HepG2 (cell line): ENCODE results near the gene MRPL20. TPM values are rescaled to one million over a fixed set of nuclear protein-coding genes. Genes with fewer than 3 reads are reported as not detected.

Experiments
- CHD4 ChIP-seq: fragments of 200-600 bp; sonication (generic); IDR thresholded peaks from 2 replicates; pipeline ENCODE4 v1.7.0; 2017; ENCODE audit warnings: mild to moderate bottlenecking, low read length, borderline replicate concordance
- KDM4B ChIP-seq: sonication (generic); formaldehyde crosslinking; IDR thresholded peaks from 2 replicates; pipeline ENCODE4 v1.4.0; 2020; ENCODE audit warnings: missing genetic modification reagents
- KMT2A ChIP-seq: sonication (generic); formaldehyde crosslinking; IDR thresholded peaks from 2 replicates; pipeline ENCODE4 v1.4.0; 2020; ENCODE audit warnings: missing genetic modification reagents
- MEIS1 ChIP-seq: sonication (generic); formaldehyde crosslinking; IDR thresholded peaks from 2 replicates; pipeline ENCODE4 v1.9.0; 2021; ENCODE audit warnings: mild to moderate bottlenecking, missing genetic modification reagents, moderate library complexity, borderline replicate concordance
- NR2C2 ChIP-seq: sonication (generic); formaldehyde crosslinking; IDR thresholded peaks from 2 replicates; pipeline ENCODE4 v1.4.0; 2020; ENCODE audit warnings: missing genetic modification reagents, mild to moderate bottlenecking, moderate library complexity, borderline replicate concordance
- NR2F6 ChIP-seq, 2 experiments: IDR thresholded peaks; 2 replicates each; pipeline ENCODE4 v1.6.1; 2016; ENCODE audit warnings: antibody characterized with exemption in 1 of 2, mild to moderate bottlenecking in 1 of 2
- RNF219 ChIP-seq: sonication (generic); formaldehyde crosslinking; IDR thresholded peaks from 2 replicates; pipeline ENCODE4 v1.5.0; 2020; ENCODE audit warnings: mild to moderate bottlenecking, missing genetic modification reagents
- TRIM22 ChIP-seq: fragments of 450-650 bp; IDR thresholded peaks from 2 replicates; pipeline ENCODE4 v1.6.1; 2017
- ZKSCAN1 ChIP-seq: fragments of 150-350 bp; IDR thresholded peaks from 2 replicates; pipeline ENCODE4 v1.6.1; 2014; ENCODE audit warnings: low read length
- ZNF326 ChIP-seq: sonication (generic); formaldehyde crosslinking; IDR thresholded peaks from 2 replicates; pipeline ENCODE4 v1.4.0; 2020; ENCODE audit warnings: missing genetic modification reagents, borderline replicate concordance
- ZNF629 ChIP-seq: sonication (generic); formaldehyde crosslinking; conservative IDR thresholded peaks from 2 replicates; pipeline ENCODE4 v1.5.0; 2020; ENCODE audit warnings: missing genetic modification reagents
- ZNF687 ChIP-seq: sonication (generic); formaldehyde crosslinking; IDR thresholded peaks from 2 replicates; pipeline ENCODE4 v1.5.1; 2020; ENCODE audit warnings: mild to moderate bottlenecking, missing genetic modification reagents, moderate library complexity
- ZNF776 ChIP-seq: sonication (generic); formaldehyde crosslinking; IDR thresholded peaks from 2 replicates; pipeline ENCODE4 v1.4.0; 2020; ENCODE audit warnings: mild to moderate bottlenecking, missing genetic modification reagents
- polyA plus RNA-seq, 8 experiments: library from polyadenylated mRNA; depleted of rRNA in 3 of 8; stranded (reverse) in 7 of 8; unstranded in 1 of 8; fragments of >200 nt; fragmentation: Illumina TruSeq in 4 of 8; extraction: Trizol in 4 of 8; gene quantifications; 2 replicates each; pipeline versions ENCODE4 v1.2.1 to v1.2.3, GENCODE V29; 2011 to 2016; ENCODE audit warnings: low read depth in 4 of 8, missing spikeins in 1 of 8, mixed read lengths in 1 of 8; ENCODE audit not compliant: insufficient read depth in 1 of 8
- total RNA-seq, 5 experiments: library from RNA; depleted of rRNA; stranded (reverse); fragments of >200 nt; fragmentation: Illumina TruSeq; extraction: Trizol; gene quantifications; 2 replicates each; pipeline ENCODE4 v1.2.3, GENCODE V29; 2016; ENCODE audit warnings: low read depth in 1 of 5

The MRPL20 gene
- total and polyA plus RNA-seq, 2 of the 13 experiments (the other 11 are each of a cell fraction or from before 2014, with no cell fraction given): 59.2 to 127 TPM

- TF ChIP-seq RNF219 (CRISPR knock-in tag): no peak
- no peak for TF ChIP-seq TRIM22
- TF ChIP-seq NR2C2 (CRISPR knock-in tag): peak; percentile 95
- 0 out of 2 replicates have a peak, but pooled peaks have one; percentile 32 for TF ChIP-seq ZNF326
- TF ChIP-seq ZNF776 (CRISPR knock-in tag): 0 out of 2 replicates have a peak, but pooled peaks have one; percentile 9
- no peak for TF ChIP-seq CHD4
- TF ChIP-seq MEIS1 (CRISPR knock-in tag): peak; percentile 100
- peak; percentile 75 for TF ChIP-seq ZNF629
- peak; percentile 98 for TF ChIP-seq ZNF687 (CRISPR knock-in tag)
- TF ChIP-seq ZKSCAN1: peak; percentile 61; the same call in 1 of the 2 replicates
- peak; percentile 72 for TF ChIP-seq KMT2A (CRISPR knock-in tag)
- TF ChIP-seq NR2F6 (IDR thresholded peaks at IDR 0.05): peak; percentile 99
- TF ChIP-seq NR2F6 (CRISPR knock-in tag; IDR thresholded peaks at IDR 0.05): peak; percentile 100
- peak; percentile 92 for TF ChIP-seq KDM4B (CRISPR knock-in tag)
These were observed 6.3 kb downstream of the MRPL20 start (continued) for GRCh38 chr1:1400576-1401456.
